ENCODE measurements around the gene WDFY2.

Gene WDFY2

DNA sequence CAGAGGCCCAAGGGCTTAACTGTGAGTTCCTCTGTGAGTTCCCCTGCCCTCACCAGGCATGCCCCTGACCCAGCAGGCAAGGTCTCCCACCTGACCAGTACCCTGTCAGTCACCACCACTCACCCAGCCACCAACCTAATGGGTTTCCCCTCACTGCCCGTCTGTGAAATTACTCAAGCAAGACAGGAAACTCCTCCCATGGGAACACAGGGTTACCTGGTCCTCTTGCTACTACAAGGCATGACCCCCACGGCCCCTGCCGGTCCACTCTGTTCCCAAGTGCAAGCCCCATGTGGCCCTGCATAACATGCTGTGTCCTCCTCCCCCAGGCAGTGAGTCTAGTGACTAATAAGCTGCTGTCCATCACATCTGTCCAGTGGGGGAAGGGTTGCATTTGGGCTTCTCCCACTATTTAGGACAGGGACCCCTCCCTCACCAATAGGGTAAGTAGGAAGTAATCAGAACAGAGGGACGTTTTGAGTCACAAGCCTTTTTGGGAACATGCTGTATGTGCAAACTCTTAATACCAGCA lies 227.7 kb downstream of the WDFY2 start:
- DNase-seq: no peak

DNA sequence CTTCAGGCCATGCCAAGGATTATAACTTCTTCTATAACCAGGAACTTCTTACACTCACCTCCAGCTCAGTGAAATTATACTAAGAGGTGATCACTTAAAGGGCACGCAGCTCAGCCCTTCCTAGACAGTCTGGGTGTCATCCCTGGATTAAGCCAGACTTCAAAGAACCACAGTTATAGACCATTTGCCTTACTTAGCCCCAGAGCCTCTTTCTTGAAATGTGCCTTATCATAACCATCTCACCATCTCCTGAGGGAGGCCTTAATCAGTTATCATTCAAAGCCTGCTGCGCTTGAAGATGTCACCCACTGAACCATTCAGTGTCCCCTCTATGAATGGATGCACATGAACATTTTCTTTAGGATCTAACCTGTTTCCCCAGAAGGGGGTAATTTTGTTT lies 229.8 kb downstream of the WDFY2 start:
- no peak for DNase-seq

- DNase-seq: peak in 27 of 56 donors; percentile 7 to 70 (median 25)
Observed at GRCh38 chr13:51814825-51815650, 230.8 kb downstream of the WDFY2 start.

GRCh38 chr13:51815848-51816247 lies 231.6 kb downstream of the WDFY2 start:
- DNase-seq: no peak

- peak in 2 of 56 donors; percentile 3 to 18 for DNase-seq
Observed at GRCh38 chr13:51816604-51817249, 232.5 kb downstream of the WDFY2 start.
